ENCODE data around the gene IL32.

DNA sequence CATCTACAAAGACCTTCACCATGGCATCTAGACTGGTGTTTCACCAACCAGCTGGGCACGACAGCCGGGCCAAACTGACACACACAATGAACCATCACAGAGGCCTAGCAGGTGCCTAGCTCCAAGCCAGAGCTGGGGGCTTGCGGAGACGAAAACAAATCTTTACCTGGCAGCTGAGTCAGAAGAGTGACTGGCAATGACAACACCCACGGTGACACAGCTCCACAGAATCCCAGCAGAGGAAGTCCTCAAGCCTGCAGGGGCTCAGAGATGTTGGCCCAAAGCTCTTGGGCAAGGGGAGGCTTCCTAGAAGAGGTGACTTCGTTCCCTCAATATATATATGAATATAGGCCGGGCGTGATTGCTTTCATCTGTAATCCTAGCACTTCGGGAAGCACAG is 13.9 kb upstream of the IL32 start:
- TF ChIP-seq RBM22 (IDR thresholded peaks at IDR 0.05; ENCODE audit: low read depth, low read length, poor library complexity, severe bottlenecking): no peak
- no peak for TF ChIP-seq MAZ (CRISPR knock-in tag; conservative IDR thresholded peaks at IDR 0.05 in 1 of 2, IDR thresholded peaks at IDR 0.05 in 1 of 2)
- no peak for TF ChIP-seq ZNF23 (CRISPR knock-in tag; IDR thresholded peaks at IDR 0.05)
- TF ChIP-seq, protein P1, sequence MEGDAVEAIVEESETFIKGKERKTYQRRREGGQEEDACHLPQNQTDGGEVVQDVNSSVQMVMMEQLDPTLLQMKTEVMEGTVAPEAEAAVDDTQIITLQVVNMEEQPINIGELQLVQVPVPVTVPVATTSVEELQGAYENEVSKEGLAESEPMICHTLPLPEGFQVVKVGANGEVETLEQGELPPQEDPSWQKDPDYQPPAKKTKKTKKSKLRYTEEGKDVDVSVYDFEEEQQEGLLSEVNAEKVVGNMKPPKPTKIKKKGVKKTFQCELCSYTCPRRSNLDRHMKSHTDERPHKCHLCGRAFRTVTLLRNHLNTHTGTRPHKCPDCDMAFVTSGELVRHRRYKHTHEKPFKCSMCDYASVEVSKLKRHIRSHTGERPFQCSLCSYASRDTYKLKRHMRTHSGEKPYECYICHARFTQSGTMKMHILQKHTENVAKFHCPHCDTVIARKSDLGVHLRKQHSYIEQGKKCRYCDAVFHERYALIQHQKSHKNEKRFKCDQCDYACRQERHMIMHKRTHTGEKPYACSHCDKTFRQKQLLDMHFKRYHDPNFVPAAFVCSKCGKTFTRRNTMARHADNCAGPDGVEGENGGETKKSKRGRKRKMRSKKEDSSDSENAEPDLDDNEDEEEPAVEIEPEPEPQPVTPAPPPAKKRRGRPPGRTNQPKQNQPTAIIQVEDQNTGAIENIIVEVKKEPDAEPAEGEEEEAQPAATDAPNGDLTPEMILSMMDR (IDR thresholded peaks at IDR 0.05 in 2 of 3, conservative IDR thresholded peaks at IDR 0.05 in 1 of 3; ENCODE audit: insufficient read depth in 2 of 3, low read depth in 1 of 3, low read length in 3 of 3): no peak
- no peak for TF ChIP-seq NR1H2 (CRISPR knock-in tag; IDR thresholded peaks at IDR 0.05)
- no peak for TF ChIP-seq ZNF133 (CRISPR knock-in tag; IDR thresholded peaks at IDR 0.05)
- TF ChIP-seq PHF21A (IDR thresholded peaks at IDR 0.05; ENCODE audit: borderline replicate concordance, low read depth): no peak
- TF ChIP-seq JUND (IDR thresholded peaks at IDR 0.05; ENCODE audit: borderline replicate concordance, low read depth, low read length): no peak
- TF ChIP-seq JUND (tag; IDR thresholded peaks at IDR 0.05; ENCODE audit: borderline replicate concordance, low read depth, low read length): no peak
- no peak for TF ChIP-seq ZBED1 (IDR thresholded peaks at IDR 0.05)
- no peak for TF ChIP-seq TBP (optimal IDR thresholded peaks at IDR 0.05; ENCODE audit: low read depth, low read length)
- no peak for TF ChIP-seq CCAR2 (IDR thresholded peaks at IDR 0.05; ENCODE audit: low read depth, low read length)
- no peak for TF ChIP-seq CBX8 (IDR thresholded peaks at IDR 0.05; ENCODE audit: borderline replicate concordance, extremely low read depth, low read depth, low read length, poor library complexity, severe bottlenecking)
- TF ChIP-seq BCOR (IDR thresholded peaks at IDR 0.05): no peak
- TF ChIP-seq PHB2 (IDR thresholded peaks at IDR 0.05; ENCODE audit: low read depth): no peak
